GM19463 (cell line): ENCODE data around the gene TMEM131L.
"Not testable (repeated sequence)": the region's sequence is repeated elsewhere in the genome, so short reads cannot be mapped to it uniquely, and the experiment has no call there.

ENCODE experiments used
- ATAC-seq: cut with Tn5 transposase; IDR thresholded peaks from one replicate; pipeline ENCODE4 v1.9.1; 2021; ENCODE audit warnings: mild to moderate bottlenecking, moderate library complexity; ENCODE audit not compliant: unreplicated experiment

Gene TMEM131L

DNA sequence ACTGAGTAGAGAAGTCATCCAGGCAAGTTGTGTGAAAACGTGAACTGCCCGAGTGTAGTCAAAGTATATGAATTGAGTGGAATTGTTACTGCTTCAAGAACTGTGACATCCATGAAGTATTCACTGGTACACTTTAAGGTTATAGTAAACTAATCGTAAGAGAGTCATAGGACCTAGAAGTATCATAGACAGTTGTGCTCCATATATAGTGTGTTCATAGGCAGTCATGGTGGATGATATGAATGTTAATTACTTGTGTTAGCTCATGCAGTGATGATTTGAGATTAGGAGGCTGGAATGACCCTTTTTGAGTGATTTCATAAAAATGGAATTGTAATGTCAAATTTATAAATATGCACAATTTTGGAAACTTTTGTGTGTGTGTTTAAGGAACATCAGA is 136.6 kb downstream of the TMEM131L start:
- ATAC-seq = no peak

DNA sequence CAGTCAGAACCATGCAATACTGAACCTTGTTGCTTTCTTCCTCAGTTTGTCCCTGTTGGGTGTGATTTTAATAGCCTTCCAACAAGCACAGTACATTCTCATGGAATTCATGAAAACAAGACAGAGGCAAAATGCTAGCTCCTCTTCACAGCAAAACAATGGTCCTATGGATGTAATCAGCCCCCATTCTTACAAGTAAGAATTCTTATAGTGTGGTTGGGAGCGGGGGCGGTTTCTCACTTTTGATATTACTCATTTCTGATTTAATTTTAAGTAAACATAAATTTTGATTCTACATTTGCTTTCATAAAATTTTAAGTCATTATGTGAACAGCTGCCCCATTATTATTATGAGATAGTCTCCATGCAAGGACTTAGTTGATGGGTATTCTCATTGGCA is 137.1 kb downstream of the TMEM131L start:
- no peak for ATAC-seq

DNA sequence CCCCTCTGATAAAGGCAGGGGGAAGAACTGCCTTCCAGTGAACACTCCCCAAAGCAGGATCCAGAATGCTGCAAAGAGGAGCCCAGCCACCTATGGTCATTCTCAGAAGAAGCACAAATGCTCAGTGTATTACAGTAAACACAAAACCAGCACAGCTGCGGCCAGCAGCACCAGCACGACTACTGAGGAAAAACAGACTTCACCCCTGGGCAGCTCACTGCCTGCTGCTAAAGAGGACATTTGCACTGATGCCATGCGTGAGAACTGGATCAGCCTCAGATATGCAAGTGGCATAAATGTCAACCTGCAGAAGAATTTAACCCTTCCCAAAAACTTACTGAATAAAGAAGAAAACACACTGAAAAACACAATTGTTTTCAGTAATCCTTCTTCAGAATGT is 137.7 kb downstream of the TMEM131L start:
- ATAC-seq = no peak

DNA sequence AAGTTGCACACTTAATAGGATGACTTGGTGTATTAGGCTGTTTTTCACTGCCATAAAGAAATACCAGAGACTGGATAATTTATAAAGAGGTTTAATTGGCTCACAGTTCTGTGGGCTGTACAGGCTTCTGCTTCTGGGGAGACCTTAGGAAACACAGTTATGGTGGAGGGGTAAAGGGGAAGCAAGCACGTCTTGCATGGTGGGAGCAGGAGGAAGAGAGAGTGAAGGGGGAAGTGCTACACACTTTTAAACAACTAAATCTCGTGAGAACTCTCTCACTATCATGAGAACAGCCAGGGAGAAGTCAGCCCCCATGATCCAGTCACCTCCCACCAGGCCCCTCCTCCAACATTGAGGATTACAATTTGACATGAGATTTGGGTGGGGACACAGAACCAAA is 142.9 kb downstream of the TMEM131L start:
- ATAC-seq = not testable (repeated sequence)

DNA sequence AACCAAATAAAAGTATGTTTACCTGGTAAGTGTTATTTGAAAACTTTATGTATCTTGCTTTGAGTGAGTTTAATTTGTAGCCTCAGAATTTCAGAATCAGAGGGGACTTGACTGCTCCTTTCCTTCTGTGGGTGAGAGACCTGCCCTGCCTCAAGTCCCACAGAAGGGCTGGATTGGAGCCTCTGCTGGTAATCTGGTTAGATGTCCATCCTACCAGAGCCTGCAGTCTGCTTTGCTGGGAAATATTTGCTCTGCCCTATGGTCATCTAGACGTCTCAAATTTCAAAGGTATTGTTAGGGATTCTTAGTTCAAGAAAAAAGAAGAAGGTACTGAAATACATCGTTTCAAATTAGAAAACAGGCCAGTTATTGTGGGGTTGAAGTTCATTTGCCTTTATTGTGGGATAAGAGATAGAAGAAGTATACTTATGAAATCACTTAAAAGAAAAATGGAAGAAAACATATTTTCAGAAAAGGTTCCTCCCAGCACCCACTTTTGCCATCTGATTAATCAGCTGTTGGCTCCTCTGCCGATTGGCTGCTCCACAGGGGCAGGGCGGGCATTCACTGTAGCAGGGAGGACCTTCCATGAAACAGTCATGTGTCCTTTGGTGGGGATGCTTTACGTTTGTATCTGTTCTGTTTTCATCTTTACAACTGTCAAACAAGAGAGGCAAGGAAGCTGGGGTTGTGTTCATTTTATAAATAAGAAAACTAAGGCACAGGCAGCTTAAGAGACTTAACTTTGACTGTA is 144.6 kb downstream of the TMEM131L start:
- no peak for ATAC-seq

DNA sequence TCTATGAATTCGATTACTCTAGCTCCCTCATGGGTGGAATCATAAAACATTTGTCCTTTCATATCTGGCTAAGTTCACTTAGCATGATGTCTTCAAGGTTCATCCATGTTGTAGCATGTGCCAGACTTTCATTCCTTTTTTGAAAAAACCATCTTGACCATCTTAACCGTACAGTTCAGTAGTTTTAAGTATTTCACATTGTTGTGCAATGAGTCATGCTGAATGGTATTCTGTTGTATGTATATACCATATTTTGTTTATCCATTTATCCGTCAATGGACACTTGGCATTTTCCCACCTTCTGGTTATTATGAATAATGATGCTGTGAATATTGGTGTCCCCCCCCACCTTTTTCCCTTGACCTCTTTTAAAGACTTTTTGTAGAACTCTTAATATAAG is 145.5 kb downstream of the TMEM131L start:
- no peak for ATAC-seq

DNA sequence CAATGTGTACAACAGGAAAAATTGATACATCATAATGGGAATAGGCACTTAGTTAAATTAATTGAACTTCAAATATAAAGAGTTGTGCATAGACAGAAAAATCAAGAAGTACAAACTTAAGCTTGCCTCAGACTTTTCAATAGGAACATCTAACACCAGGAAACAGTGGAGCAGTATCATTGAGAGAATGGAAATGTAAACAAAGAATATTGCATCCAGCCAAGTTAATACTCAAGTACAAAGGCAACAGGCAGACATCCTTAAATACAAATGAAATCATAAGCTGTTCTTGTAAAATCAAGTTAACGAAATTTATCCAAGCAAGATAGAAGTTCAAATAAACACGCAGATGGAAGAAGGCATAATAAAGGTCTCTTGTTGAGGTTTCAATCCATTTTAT is 146.7 kb downstream of the TMEM131L start:
- no peak for ATAC-seq

DNA sequence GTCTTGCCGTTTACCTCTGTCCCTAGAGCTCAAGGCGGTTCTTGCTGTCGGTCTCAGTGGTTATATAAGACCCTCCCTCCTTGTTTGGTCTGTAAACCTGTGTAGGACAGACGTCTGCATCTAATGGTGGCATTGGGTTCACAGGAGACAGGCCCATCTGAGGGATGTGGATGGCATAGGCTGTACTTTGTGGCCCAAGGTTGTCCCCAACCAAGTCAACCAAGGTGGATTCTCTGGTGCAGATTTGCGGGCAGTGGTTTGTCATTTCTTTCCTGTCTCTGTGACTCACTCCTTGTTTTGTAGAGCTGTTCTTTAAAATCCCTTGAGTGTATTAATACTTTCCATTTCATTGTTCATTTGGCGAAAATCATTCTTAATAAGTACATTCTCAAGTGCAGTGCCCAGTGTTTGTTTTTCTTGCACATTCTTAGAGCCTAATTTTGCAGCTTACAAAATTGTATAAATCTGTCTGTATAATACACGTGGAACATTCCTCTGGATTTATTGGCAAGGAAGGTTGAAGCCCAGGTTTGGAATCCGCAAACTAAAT is 149.9 kb downstream of the TMEM131L start:
- ATAC-seq = no peak

DNA sequence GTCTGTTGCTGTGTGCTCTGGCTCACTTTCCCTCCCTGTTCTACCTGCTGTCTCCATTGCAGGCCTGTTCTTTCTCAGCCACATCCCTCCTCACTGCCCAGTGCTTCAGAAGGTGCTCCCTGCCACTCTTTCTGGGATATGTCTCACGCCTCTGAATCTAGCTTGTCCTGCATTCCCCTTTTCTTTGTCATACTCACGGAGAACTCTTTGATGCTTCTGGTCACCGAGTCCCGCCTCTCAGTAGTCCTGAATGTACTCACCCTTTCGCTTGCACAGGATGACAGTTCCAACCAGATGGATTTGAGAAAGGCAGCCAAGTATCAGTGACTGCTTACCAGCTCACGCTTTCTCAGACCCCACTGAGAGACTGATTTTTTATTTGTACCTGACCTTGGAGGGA is 152.7 kb downstream of the TMEM131L start:
- no peak for ATAC-seq

DNA sequence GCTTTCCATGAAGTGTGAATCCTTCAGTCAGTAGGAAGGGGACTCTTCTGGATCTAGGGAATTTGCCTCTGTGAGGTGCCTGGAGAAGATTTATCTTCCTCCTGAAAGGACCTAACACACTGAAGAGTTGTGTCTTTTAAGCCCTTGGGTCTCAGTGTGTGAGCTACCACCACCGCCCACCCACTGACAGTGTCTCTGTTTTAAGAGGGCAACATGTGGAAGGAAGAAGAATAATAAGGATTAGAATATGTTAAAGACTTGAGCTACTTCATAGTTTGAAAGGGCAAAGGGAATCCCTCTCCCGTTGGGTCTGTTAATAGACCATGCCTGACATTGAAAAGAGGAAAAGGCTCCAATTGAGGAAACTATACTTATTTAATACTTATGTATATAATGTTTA is 153.7 kb downstream of the TMEM131L start:
- no peak for ATAC-seq

DNA sequence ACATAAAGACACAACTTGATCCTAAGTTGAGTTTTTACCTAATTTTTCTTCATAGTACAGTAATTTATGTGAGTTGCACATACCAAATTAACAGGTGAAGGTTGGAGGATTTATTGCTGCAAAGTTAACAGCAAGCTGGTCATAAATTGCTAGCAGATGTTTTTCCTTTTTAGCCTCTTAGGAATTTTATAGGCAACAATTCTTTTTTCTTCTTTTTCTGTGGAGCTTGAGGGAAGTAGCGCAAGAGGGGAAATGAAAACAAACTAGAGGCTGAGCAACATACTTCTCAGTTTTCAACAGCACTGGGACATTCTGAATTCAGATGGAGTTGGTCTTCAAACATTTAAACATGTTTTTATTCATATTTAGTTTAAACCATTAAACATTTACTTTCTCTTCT is 154.2 kb downstream of the TMEM131L start:
- no peak for ATAC-seq

DNA sequence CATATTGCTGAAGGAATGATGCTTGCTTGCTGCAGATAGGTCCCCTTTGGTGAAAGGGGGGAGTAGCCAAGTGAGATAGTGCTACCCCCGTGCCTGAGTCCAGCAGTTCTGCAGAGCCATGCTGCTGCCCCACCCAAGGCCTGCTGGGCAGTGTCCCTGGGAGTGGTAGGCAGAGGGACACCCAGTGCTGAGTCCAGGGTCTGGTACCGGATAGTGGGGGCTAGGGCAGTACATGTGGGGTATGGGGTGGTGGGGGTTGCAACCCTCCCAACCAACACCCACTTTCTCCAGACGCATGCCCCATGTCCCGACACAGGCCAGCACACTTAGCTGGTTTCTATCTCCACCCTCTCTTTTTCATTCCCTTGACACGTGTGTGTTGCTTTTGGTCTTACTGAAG is 155.9 kb downstream of the TMEM131L start:
- ATAC-seq = no peak

DNA sequence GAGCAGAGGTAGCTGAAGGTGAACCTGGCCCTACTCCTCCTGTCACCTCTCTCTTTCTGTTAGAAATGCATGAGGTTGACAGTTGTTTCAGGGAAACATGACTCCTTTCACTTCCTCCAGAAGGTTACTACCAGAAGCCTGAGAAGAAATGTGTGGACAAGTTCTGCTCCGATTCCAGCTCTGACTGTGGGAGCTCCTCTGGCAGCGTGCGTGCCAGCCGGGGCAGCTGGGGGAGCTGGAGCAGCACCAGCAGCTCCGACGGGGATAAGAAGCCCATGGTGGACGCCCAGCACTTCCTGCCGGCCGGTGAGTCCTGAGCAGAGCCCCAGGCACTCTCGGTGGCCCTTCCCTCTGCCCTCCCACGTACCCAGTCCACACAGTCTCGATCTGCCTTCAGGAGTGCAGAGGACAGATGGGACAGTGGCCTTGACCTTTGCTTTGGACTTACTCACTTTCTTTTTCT is 156.6 kb downstream of the TMEM131L start:
- ATAC-seq = no peak

DNA sequence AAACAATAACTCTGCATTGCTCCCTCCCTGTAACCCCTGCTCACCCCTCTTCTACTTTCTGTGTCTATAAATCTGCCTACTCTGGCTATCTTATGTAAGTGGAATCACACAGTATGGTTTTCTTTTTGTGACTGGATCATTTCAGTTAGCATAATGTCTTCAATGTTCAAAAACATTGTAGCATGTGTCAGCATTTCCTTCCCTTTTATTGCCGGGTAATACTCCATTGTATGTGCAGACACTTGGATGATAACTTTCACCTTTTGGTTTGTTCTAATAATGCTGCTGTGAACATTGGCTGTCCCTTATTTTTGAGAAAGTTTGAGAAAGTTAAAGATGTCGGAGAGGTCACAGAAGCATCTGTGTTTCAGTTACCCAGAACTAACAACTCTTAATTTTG is 157.3 kb downstream of the TMEM131L start:
- ATAC-seq = no peak

DNA sequence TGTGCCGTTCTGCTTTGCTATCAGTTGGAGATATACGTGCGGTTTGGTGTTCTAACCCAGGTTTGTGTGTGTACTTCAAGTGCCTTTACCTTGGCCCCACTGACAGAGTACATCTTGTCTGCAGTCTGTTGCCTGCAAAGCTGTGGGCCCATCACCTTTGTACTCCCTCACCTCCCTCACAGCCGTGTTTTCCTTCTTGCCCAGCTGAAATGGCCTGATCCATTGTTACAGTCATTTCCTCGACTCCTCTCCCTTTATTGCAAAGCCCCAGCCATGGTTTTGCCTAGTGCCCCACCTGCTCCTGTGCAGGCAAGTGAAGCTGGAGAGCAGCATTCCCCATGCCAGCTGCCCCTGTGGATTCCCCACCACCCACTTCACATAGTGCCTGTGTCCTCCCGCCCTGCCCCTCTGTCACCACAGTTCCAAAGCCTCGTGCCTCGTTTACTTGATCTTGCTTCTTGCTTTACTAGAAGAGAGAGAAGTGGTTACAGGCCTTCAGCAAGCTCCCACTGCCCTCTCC is 162.7 kb downstream of the TMEM131L start:
- ATAC-seq = no peak

DNA sequence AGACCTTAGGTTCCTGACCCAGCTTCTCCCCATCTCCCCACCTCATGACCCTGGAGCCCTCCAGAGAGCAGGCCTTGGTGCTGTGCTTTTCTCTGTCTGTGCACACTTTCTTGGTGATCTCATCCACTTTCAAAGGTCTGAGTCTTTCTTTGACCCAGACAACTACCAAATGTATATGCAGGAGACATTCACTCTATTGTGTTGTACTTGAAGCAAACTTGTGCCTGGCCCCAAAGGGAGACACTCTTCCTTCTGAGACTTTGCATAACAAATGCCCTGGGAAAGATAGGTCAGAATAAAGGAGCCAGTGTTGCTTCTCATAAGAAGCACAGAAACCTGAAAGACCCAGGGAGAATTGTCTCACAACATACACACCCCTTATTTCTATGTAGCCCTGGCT is 163.6 kb downstream of the TMEM131L start:
- ATAC-seq = no peak

DNA sequence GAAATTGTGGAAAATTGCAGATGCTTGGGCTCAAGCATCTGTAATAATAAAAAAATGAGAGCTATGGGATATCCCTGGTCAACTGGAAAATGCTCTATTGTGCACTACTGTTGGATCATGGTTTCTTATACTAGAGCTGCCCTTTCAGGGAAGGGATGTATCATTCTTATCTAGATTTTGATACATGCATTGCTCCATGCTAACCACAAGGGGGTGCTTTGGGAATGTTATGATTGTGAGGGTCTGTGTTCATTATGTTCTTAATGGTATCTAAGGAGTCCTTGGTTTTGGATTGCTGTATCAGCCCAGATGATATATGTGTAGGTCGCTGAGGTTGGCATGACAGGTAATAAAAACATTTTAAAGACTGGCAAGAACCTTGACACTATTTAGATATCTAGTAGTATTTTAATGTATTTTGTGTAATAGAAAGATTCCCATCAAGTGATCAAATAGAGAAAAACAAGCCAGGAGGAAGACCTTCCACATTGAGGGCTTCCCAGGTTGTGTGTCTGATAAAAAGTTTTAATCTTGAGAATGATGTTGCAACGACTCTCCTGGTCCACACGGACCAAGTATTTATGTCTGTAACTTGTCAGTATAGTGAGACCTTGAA is 168.7 kb downstream of the TMEM131L start:
- ATAC-seq = no peak

DNA sequence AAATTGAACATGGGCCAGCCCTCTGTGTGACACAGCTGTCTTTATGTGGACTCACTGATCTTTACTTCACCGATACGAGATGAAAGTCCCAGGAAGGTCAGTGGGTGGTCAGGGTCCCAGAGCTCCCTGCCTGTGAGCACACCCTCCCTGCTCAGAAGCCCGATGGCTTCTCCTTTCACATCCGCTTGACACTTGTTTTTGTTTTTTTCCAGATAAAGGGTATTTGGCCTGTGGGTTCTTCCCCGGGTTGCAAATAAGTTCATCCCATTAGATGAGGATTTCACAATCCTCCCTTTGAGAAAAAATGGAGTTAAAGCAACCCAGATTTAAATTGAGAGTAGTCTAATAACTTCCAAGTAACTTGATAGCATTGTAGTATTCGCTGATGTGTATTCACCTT is 169.7 kb downstream of the TMEM131L start:
- ATAC-seq = no peak

DNA sequence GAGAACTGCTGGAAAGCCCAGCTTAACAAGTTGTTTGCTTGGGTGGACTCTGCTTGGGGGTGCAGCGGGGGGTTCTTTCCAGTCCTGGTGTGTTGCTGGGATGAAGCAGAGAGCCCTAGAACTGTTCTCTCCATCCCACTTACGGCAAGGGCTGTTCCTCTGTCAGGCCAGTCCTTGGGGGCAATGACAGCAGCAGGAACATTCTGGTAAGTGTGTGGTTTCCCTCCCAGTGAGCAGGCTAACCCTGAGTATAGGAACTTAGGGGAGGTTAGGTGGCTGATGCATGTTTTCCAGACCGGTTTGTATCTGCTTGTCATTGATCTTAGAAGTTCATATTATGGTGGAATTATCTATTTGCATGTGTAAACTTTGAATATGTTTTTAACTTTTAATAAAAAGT is 171.0 kb downstream of the TMEM131L start:
- ATAC-seq = no peak

DNA sequence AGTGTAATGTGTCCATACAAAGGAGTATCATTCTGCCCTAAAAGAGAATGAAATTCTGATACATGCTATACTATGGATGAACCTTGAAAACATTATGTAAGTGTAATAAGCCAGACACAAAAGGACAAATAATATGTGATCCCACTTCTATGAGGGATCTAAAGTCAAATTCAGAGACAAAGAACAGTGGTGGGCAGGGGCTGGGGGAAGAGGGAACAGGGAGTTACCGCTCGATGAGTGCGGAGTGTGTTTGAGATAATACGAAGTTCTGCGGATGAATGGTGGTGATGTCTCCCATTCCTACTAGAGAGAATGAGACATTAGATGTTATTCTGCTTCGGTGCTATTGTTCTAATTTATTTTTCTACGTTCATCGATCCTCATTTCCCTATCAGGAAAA is 171.9 kb downstream of the TMEM131L start:
- ATAC-seq = no peak

DNA sequence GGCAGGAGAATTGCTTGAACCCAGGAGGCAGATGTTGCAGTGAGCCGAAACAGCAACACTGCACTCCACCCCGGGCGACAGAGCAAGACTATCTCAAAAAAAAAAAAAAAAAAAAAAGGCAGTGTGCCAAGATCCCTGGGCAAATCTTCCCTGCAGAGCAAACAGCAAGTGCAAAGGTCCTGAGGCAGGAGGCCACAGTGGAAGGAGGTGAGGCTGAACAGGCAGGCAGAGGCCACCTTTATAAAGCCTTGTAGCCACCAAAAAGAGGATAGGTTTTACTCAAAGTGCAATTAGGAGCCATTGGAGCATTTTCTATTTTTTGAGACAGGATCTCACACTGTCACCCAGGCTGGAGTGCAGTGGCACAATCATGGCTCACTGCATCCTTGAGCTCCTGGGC is 172.8 kb downstream of the TMEM131L start:
- no peak for ATAC-seq
